SK-N-SH (cell line): ENCODE data around the gene TENT4A. TPM values are rescaled to one million over a fixed set of nuclear protein-coding genes. Genes with fewer than 3 reads are reported as not detected.

ENCODE experiments used
- CTCF ChIA-PET: fragments of 300-600, 350-600 bp; formaldehyde crosslinking; extraction: SDS; loops from one replicate; lab custom pipeline; 2021; lab: Yijun Ruan, JAX
- POLR2A ChIA-PET: fragments of 350-600 bp; sonication (Branson Sonifier 250); formaldehyde crosslinking; extraction: SDS; loops from one replicate; lab custom pipeline; 2020; ENCODE audit warnings: antibody characterized with exemption, inconsistent platforms; lab: Yijun Ruan, JAX
- DNase-seq: peaks from one replicate; pipeline ENCODE4 v3.0.0; 2012
- H2AFZ ChIP-seq: fragments of 200-600 bp; sonication (generic); 2 replicates; pipeline ENCODE4 v1.8.1; 2016; ENCODE audit warnings: antibody characterized with exemption, mild to moderate bottlenecking, low read depth
- H3F3A ChIP-seq: fragments of 200-600 bp; sonication (generic); replicated peaks from 2 replicates; pipeline ENCODE3; 2016; ENCODE audit warnings: antibody characterized with exemption, mild to moderate bottlenecking; ENCODE audit not compliant: insufficient read depth
- H3K27ac ChIP-seq, 2 experiments: fragments of 200-500 bp in 1 of 2; fragments of 200-600 bp in 1 of 2; sonication (Bioruptor generic) in 1 of 2; sonication (generic), shearing (Covaris generic) in 1 of 2; 2 replicates each; pipeline versions ENCODE4 v1.5.1 to v1.6.1; 2014 to 2016; ENCODE audit warnings: low read depth in 2 of 2, inconsistent platforms in 1 of 2, low read length in 1 of 2, mild to moderate bottlenecking in 1 of 2, mixed read lengths in 1 of 2
- H3K27me3 ChIP-seq: fragments of 200-600 bp; sonication (generic), shearing (Covaris generic); 2 replicates; pipeline ENCODE4 v1.6.1; 2016; ENCODE audit warnings: mixed run types; ENCODE audit not compliant: insufficient read depth
- H3K36me3 ChIP-seq, 2 experiments: fragments of 200-500 bp in 1 of 2; fragments of 200-600 bp in 1 of 2; sonication (Bioruptor generic) in 1 of 2; sonication (generic) in 1 of 2; replicated peaks in 1 of 2; 2 replicates each; pipeline versions ENCODE3 to v1.5.1; 2014 to 2016; ENCODE audit warnings: low read length in 1 of 2, mild to moderate bottlenecking in 1 of 2; ENCODE audit not compliant: insufficient read depth in 2 of 2, control insufficient read depth in 1 of 2
- H3K4me1 ChIP-seq, 2 experiments: fragments of 200-500 bp in 1 of 2; fragments of 200-600 bp in 1 of 2; sonication (Bioruptor generic) in 1 of 2; sonication (generic), shearing (Covaris generic) in 1 of 2; 2 replicates each; pipeline versions ENCODE4 v1.5.1 to v1.6.1; 2014 to 2016; ENCODE audit warnings: low read depth in 1 of 2, low read length in 1 of 2, mixed run types in 1 of 2; ENCODE audit not compliant: insufficient read depth in 2 of 2, control insufficient read depth in 1 of 2
- H3K4me2 ChIP-seq: fragments of 200-600 bp; sonication (generic), shearing (Covaris generic); 2 replicates; pipeline ENCODE4 v1.6.1; 2017; ENCODE audit warnings: mixed run types
- H3K4me3 ChIP-seq, 2 experiments: fragments of 200-500 bp in 1 of 2; fragments of 200-600 bp in 1 of 2; sonication (Bioruptor generic) in 1 of 2; sonication (generic), shearing (Covaris generic) in 1 of 2; 2 replicates each; pipeline versions ENCODE4 v1.5.1 to v1.8.1; 2014 to 2016; ENCODE audit warnings: low read depth in 2 of 2, inconsistent platforms in 1 of 2, low read length in 1 of 2, mild to moderate bottlenecking in 1 of 2, mixed read lengths in 1 of 2, moderate library complexity in 1 of 2
- H3K79me2 ChIP-seq: fragments of 200-600 bp; sonication (generic); 2 replicates; pipeline ENCODE4 v1.8.1; 2017; ENCODE audit warnings: mild to moderate bottlenecking; ENCODE audit not compliant: insufficient read depth
- H3K9ac ChIP-seq: fragments of 200-600 bp; sonication (generic); 2 replicates; pipeline ENCODE4 v1.6.1; 2017; ENCODE audit warnings: mixed run types
- H3K9me2 ChIP-seq: fragments of 200-600 bp; sonication (generic); 2 replicates; pipeline ENCODE4 v1.6.1; 2017; ENCODE audit warnings: mixed run types
- H3K9me3 ChIP-seq: fragments of 200-600 bp; sonication (generic); 2 replicates; pipeline ENCODE4 v1.6.1; 2017; ENCODE audit warnings: mixed run types, mild to moderate bottlenecking, moderate library complexity
- H4K20me1 ChIP-seq: fragments of 200-600 bp; sonication (generic); 2 replicates; pipeline ENCODE4 v1.6.1; 2017; ENCODE audit warnings: mild to moderate bottlenecking, mixed run types; ENCODE audit not compliant: insufficient read depth
- EP300 ChIP-seq, 2 experiments: IDR thresholded peaks; 2 replicates each; pipeline versions ENCODE4 v1.4.0 to v1.6.1; 2012; ENCODE audit warnings: borderline replicate concordance in 1 of 2, low read depth in 1 of 2, low read length in 1 of 2
- FOSL2 ChIP-seq: IDR thresholded peaks from 2 replicates; pipeline ENCODE4 v1.4.0; 2012; ENCODE audit warnings: low read depth, mild to moderate bottlenecking, moderate library complexity, borderline replicate concordance
- FOXJ3 ChIP-seq: sonication (generic); formaldehyde crosslinking; IDR thresholded peaks from 2 replicates; pipeline ENCODE4 v1.5.1; 2020; ENCODE audit warnings: mild to moderate bottlenecking, missing genetic modification reagents
- GABPA ChIP-seq: IDR thresholded peaks from 2 replicates; pipeline ENCODE4 v1.4.0; 2012; ENCODE audit warnings: low read depth, mild to moderate bottlenecking
- JUND ChIP-seq: IDR thresholded peaks from 2 replicates; pipeline ENCODE4 v1.4.0; 2012
- MEF2A ChIP-seq: IDR thresholded peaks from 2 replicates; pipeline ENCODE4 v1.4.0; 2012; ENCODE audit warnings: low read depth, borderline replicate concordance
- NFIC ChIP-seq: IDR thresholded peaks from 2 replicates; pipeline ENCODE4 v1.4.0; 2012; ENCODE audit warnings: borderline replicate concordance
- PBX3 ChIP-seq: IDR thresholded peaks from 2 replicates; pipeline ENCODE4; 2012
- POLR2AphosphoS5 ChIP-seq: IDR thresholded peaks from 2 replicates; pipeline ENCODE4 v1.6.1; 2012; ENCODE audit warnings: low read depth, low read length
- RCOR1 ChIP-seq: fragments of 150-350 bp; IDR thresholded peaks from 2 replicates; pipeline ENCODE4 v1.6.1; 2017; ENCODE audit warnings: antibody characterized with exemption, low read length
- REST ChIP-seq: IDR thresholded peaks from 2 replicates; pipeline ENCODE4 v1.6.1; 2012; ENCODE audit warnings: mild to moderate bottlenecking, low read depth, low read length, moderate library complexity
- SIN3A ChIP-seq: IDR thresholded peaks from 2 replicates; pipeline ENCODE4 v1.6.1; 2012; ENCODE audit warnings: low read depth, mild to moderate bottlenecking, low read length, moderate library complexity, borderline replicate concordance
- TCF12 ChIP-seq: IDR thresholded peaks from 2 replicates; pipeline ENCODE4 v1.4.0; 2012
- TEAD4 ChIP-seq: IDR thresholded peaks from 2 replicates; pipeline ENCODE4 v1.4.0; 2012; ENCODE audit warnings: mild to moderate bottlenecking, borderline replicate concordance; ENCODE audit not compliant: insufficient read depth
- YY1 ChIP-seq: IDR thresholded peaks from 2 replicates; pipeline ENCODE4 v1.4.0; 2012; ENCODE audit warnings: low read depth, mild to moderate bottlenecking
- WGBS: methylation state at CpG from one replicate; pipeline ENCODE4 v1.1.6; 2017; ENCODE audit warnings: low lambda C conversion rate; 5-methylcytosine and 5-hydroxymethylcytosine counted together
- polyA plus RNA-seq, 3 experiments: library from polyadenylated mRNA; depleted of rRNA; stranded (reverse); fragments of >200 nt; gene quantifications; 2 replicates each; pipeline ENCODE4 v1.2.3, GENCODE V29; 2012
- TF ChIP-seq, protein P1 (sequence below): fragments of 150-350 bp; IDR thresholded peaks from 2 replicates; pipeline ENCODE4 v1.6.1; 2016; ENCODE audit warnings: mild to moderate bottlenecking, low read depth, low read length
- TF ChIP-seq, protein P2 (sequence below): fragments of 150-350 bp; IDR thresholded peaks from 2 replicates; pipeline ENCODE4 v1.6.1; 2017; ENCODE audit warnings: antibody characterized with exemption, low read length, low read depth, borderline replicate concordance

Gene TENT4A
- polyA plus RNA-seq, 1 of the 3 experiments (the other 2 are of a cell fraction) = 6.0 TPM

- Histone ChIP-seq H3K9ac (no peak overlapping the region), H2AFZ (no peak overlapping the region), H3K4me2 (no peak overlapping the region), H3K9me3 (no peaks in the 10 kb centered on the region), H3K36me3 (peaks cover 15 to 46% of the 10 kb centered on the region in 2 experiments), H3K4me3 (no peak overlapping the region), H3F3A (peaks cover 16% of the 10 kb centered on the region), H3K4me1 (peaks cover 20 to 25% of the 10 kb centered on the region in 2 experiments; a peak in 3 of 4 replicates), H3K79me2 (peaks cover 98% of the 10 kb centered on the region), H4K20me1 (peaks cover 54% of the 10 kb centered on the region), H3K27me3 (no peaks in the 10 kb centered on the region), H3K27ac (no peak overlapping the region), H3K9me2 (no peaks in the 10 kb centered on the region)
- ChIA-PET CTCF (interaction anchor here (3.5 kb wide), 1 partner anchor 9 kb away, joined by 30 read pairs; no protein-coding TSS in a partner anchor), POLR2A (no interaction called here)
- TF ChIP-seq RCOR1 (no peak), JUND (no peak), FOSL2 (no peak), FOXJ3 (CRISPR knock-in tag) (no peak), POLR2AphosphoS5 (no peak), PBX3 (no peak), TCF12 (no peak), YY1 (no peak)
- WGBS = 97% methylated on average over 23 of the region's 24 CpGs
- DNase-seq = no peak
Measured at GRCh38 chr5:6737043-6737941, 24.1 kb downstream of the TENT4A start.

DNA sequence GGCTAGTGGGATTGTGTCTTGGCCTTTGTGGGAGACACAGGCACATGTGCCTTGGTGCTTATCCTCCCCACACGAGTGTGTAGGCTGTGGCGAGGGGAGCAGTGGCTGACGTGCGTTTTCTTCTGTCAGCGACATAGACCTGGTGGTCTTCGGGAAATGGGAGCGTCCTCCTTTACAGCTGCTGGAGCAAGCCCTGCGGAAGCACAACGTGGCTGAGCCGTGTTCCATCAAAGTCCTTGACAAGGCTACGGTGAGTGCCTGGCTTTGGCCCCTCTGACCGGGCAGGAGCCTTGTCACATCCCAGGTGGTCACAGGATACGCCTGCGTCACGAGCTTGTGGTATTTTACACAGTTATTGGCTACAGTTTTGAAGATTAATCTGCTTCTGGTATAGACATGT, 26.4 kb downstream of the TENT4A start:
- ChIA-PET POLR2A (no interaction called here), CTCF (no interaction called here)
- H3K4me1 ChIP-seq = peaks cover 6 to 8% of the 10 kb centered on the region in 2 experiments; a peak in 2 of 4 replicates
- no peak overlapping the region for H3K4me3 ChIP-seq
- no peak for TF ChIP-seq NFIC
- no peak for TF ChIP-seq MEF2A
- no peak for TF ChIP-seq FOSL2
- TF ChIP-seq JUND = no peak
- TF ChIP-seq YY1 = no peak
- TF ChIP-seq, protein P1, sequence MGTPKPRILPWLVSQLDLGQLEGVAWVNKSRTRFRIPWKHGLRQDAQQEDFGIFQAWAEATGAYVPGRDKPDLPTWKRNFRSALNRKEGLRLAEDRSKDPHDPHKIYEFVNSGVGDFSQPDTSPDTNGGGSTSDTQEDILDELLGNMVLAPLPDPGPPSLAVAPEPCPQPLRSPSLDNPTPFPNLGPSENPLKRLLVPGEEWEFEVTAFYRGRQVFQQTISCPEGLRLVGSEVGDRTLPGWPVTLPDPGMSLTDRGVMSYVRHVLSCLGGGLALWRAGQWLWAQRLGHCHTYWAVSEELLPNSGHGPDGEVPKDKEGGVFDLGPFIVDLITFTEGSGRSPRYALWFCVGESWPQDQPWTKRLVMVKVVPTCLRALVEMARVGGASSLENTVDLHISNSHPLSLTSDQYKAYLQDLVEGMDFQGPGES = no peak
- TF ChIP-seq, protein P2, sequence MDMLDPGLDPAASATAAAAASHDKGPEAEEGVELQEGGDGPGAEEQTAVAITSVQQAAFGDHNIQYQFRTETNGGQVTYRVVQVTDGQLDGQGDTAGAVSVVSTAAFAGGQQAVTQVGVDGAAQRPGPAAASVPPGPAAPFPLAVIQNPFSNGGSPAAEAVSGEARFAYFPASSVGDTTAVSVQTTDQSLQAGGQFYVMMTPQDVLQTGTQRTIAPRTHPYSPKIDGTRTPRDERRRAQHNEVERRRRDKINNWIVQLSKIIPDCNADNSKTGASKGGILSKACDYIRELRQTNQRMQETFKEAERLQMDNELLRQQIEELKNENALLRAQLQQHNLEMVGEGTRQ = no peak
- no peak for TF ChIP-seq FOXJ3 (CRISPR knock-in tag)
- no peak for TF ChIP-seq EP300 (IDR thresholded peaks at IDR 0.05; ENCODE audit: borderline replicate concordance in 1 of 2, low read depth in 1 of 2, low read length in 1 of 2)
- no peak for TF ChIP-seq PBX3
- TF ChIP-seq GABPA = no peak
- TF ChIP-seq REST = no peak
- no peak for TF ChIP-seq TEAD4
- no peak for TF ChIP-seq SIN3A
- no peak overlapping the region for H3K9ac ChIP-seq
- no peaks in the 10 kb centered on the region for H3K27me3 ChIP-seq
- H4K20me1 ChIP-seq = peaks cover 49% of the 10 kb centered on the region
- H3F3A ChIP-seq = no peaks in the 10 kb centered on the region
- 90% methylated on average over 12 of the region's 15 CpGs for WGBS
- H3K9me2 ChIP-seq = no peaks in the 10 kb centered on the region
- peaks cover 81% of the 10 kb centered on the region for H3K79me2 ChIP-seq
- no peak overlapping the region for H3K27ac ChIP-seq
- H2AFZ ChIP-seq = no peak overlapping the region
- H3K4me2 ChIP-seq = no peak overlapping the region
- DNase-seq = no peak
- peaks cover 19 to 67% of the 10 kb centered on the region in 2 experiments for H3K36me3 ChIP-seq
- no peaks in the 10 kb centered on the region for H3K9me3 ChIP-seq
